A549 treated with RU486 at 1 μM for 4 hours (cell line): ENCODE data around the gene UPF3A. TPM values are rescaled to one million over a fixed set of nuclear protein-coding genes. Genes with fewer than 3 reads are reported as not detected.

Experiments
- total RNA-seq: library from RNA; stranded (reverse); fragments of 200-300 nt; extraction: Qiagen RNA extraction; gene quantifications from 5 replicates; pipeline ENCODE4 v1.2.3, GENCODE V29; 2022; ENCODE audit warnings: low read depth

The UPF3A gene, protein sequence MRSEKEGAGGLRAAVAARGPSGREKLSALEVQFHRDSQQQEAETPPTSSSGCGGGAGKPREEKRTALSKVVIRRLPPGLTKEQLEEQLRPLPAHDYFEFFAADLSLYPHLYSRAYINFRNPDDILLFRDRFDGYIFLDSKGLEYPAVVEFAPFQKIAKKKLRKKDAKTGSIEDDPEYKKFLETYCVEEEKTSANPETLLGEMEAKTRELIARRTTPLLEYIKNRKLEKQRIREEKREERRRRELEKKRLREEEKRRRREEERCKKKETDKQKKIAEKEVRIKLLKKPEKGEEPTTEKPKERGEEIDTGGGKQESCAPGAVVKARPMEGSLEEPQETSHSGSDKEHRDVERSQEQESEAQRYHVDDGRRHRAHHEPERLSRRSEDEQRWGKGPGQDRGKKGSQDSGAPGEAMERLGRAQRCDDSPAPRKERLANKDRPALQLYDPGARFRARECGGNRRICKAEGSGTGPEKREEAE
- 29.8 to 34.0 TPM (median 33.9 TPM) in 5 replicates for total RNA-seq

DNA sequence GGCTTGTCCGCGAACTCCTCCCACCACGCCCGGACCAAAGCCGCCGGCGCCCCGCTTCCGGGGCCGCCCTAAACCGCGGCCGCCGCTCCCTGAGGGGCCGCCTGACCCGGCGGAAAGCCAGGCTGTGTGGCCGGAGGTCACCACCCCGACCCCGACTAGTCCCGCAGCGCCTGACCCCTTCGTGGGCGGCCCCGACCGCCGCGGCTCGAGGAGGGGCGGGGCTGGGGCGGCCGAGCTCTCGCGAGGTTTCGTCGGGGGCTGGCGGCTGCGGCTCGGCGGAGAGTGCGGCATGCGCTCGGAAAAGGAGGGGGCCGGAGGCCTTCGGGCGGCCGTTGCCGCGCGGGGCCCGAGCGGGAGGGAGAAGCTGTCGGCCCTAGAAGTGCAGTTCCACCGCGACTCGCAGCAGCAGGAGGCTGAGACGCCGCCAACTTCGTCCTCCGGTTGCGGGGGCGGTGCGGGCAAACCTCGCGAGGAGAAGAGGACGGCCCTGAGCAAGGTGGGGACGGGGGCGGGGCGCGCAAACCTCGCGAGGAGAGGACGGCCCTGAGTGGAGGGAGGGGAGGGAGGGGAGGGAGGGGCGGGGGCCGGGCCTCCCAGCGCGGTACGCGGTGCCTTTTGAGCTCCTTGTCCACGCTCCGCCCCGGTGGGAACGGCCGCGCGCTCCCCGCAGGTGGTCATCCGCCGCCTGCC is at the start of gene UPF3A:
Gene UPF3A, plus strand, starts transcription at position 251 of the 690 bp plus-strand sequence. Its CDS starts 39 bp downstream, at position 290.

DNA sequence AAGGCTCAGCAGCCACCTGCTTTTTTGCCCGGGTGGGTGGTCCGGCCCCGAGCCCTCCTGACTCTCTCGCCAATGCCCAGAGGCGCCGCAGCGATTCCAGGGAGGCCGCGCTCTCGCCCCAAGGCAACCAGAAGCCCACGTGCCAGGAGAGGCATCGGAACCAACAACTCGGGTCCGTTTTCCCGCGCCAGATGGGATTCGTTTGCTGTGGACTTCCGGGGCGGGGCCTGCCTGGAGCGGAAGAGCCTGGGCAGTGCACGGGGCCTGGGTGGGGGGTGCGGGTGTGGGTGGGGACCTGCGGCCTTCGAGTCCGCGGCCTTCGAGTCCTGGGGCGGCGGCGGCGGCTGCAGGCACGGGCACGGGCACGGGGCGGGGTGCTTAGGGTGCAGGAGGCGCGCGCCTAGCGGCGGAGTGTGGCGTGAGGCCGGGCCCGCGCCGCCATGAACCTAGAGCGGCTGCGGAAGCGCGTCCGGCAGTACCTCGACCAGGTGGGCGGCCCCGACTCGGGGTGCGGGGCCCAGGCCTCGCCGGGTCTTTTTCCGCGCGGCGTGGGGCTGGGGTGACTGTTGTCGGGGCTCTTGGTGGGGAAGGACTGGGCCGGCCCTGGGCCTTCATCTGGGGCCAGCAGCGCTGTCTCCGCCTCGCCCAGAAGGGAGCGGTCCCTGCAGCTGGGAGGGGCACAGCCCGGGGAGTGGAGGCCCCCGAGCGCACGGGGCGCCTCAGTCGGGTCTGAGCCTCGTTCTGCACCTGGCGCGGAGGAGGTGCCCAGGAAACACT is 46.6 kb upstream of the UPF3A start, which contains the start of gene CDC16:
Gene CDC16, plus strand, starts transcription at position 253 of the 777 bp plus-strand sequence. Its CDS starts 188 bp downstream, at position 441.

DNA sequence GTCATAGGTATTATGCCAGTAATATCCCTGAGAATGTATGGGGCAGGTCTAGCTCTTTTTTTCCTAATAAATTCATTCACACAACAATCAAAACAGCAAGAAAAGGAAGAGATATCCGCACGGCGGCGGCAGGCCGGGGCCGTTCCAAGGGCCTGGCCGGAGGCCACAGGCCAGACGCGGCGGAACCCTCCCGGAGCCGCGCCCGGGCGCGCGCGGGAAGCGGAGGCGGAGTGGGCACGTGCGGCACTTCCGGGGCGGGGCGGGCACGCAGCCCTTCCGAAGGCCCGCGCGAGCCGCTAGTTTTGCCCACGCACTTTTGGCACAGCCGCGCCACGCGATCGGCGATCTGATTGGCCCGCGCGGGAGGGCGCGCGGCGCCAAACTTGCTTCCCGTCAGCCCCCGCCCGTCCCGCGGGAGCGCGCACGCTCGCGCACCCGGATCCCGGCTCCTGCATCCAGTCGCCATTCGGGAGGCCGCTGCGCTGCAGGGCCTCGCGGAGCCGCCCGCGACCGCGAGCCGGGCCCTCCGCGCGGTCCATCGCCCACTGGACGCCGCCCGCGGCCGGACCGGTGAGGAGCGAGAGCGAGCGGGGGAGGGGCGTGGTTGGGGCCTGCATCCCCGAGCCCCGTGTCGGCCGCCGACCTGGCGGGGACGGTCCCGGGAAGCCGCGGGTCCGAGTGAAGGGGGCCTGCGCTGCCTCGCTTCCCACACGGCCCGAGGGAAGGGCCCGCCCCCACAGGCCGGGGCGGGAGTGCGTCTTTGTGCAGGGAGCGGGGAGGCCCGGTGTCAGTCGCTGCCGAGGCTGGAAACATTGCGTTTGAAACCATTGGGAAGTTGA is 32.9 kb downstream of the UPF3A start, which contains the start of gene CHAMP1:
Gene CHAMP1, plus strand, starts transcription at position 430 of the 839 bp plus-strand sequence. CDS start 9,340 bp downstream, outside the sequence.

Other genes starting within 250 kb of the UPF3A start
- 10.2 to 14.4 TPM (median 13.8 TPM) in 5 replicates for gene RASA3, start 149.0 kb upstream of the UPF3A start, total RNA-seq
- gene CFAP97D2, start 102.3 kb upstream of the UPF3A start, total RNA-seq: not detected in 5 replicates
- gene CDC16, start 46.7 kb upstream of the UPF3A start, total RNA-seq: 32.4 to 40.1 TPM (median 37.6 TPM) in 5 replicates
- 17.5 to 24.7 TPM (median 22.2 TPM) in 5 replicates for gene CHAMP1, start 32.9 kb downstream of the UPF3A start, total RNA-seq